ENCODE data around the gene LETMD1.
"Not testable (repeated sequence)": the region's sequence is repeated elsewhere in the genome, so short reads cannot be mapped to it uniquely, and the experiment has no call there.

LETMD1 gene

DNA sequence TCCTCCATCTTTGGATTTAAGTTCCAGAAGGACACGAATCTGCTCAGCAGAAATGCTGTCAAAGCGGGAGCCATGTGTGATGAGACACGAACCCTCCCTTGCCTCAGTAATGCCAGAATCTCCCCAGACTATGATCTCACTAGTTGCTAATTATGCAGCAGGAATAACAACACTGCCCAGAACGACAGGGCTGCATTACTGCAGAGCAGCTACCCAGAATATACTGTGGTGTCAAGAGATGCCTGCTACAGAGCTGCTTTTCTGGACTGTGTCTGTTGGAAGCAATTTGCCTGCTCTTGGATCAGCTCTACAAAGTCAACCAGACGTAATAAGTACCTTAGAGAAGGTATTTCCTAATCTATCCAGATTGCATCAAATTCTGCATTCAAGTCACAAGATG is 29.8 kb downstream of the LETMD1 start:
- no peak for DNase-seq (ENCODE audit: low read depth, low spot score)

DNA sequence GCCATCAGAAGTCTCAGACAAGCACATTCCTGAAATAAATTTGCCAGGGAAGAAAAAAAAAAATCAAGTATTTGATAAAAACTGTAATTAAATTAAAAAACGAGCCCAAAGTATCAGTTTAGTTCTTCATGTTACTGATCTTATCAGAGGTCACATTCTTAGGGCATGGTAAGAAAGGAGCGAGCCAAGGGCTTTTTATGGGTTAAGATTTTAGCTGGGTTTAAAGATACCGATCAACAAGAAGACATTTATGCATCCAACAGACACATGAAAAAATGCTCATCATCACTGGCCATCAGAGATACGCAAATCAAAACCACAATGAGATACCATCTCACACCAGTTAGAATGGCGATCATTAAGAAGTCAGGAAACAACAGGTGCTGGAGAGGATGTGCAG is 30.2 kb downstream of the LETMD1 start:
- DNase-seq (ENCODE audit: low read depth, low spot score): not testable (repeated sequence)

GRCh38 chr12:51078866-51079265 is 30.7 kb downstream of the LETMD1 start:
- DNase-seq (ENCODE audit: low read depth, low spot score): not testable (repeated sequence)

DNA sequence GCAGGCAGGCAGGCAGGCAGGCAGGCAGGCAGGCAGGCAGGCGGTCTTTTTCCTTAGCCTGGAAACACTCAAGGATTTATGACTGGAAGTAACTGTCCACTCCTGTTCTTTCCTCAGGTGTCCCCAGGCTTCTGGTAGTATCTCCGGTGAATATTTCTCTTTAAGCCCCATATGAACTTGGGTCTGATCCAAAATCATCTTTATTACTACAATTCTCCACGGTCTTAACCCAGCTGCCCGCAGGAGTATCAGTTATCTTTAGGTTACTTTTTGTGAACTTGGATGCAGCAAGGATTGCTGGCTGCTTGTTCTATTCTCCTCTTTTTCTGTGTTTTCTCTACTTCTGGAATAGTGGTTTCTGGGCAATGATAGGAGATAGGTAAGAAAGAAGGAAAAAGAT is 32.0 kb downstream of the LETMD1 start:
- DNase-seq (ENCODE audit: low read depth, low spot score): no peak

- DNase-seq (ENCODE audit: low read depth, low spot score): no peak
These were observed 33.3 kb downstream of the LETMD1 start for GRCh38 chr12:51081421-51081820.

DNA sequence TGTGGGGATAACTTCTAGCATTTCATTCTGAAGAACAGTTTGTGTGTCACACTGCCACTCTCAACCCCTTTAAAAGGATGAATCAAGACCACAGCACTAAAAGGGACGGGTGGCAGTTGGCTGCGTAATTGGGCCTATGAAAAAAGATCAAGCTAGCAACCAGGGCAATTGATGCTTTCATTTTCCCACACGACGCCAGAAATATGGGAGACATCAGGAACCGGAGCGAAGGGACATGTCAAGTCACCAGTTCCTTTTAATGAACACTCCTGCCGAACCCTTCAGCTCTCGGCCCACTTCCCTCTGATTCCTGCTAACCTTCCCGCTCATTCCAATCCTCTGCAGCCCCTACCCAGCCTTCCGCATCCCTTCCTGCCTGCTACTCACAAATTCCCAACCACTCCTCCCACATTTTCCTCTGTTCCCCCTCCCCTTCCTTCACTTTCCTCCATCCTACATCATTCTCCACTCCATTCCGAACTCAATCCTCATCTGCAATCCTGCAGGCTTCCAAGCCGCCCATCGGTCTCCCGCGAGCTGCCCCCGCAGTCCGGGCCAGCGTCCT is 34.5 kb downstream of the LETMD1 start:
- DNase-seq (ENCODE audit: low read depth, low spot score): peak; percentile 20

- DNase-seq (ENCODE audit: low read depth, low spot score): peak; percentile 80
These were observed 35.2 kb downstream of the LETMD1 start, which contains the start of gene CSRNP2 for GRCh38 chr12:51083126-51083833. CSRNP2 (minus strand) TSS chr12:51083596; CDS start chr12:51076561, 7,035 bp downstream.

- no peak for DNase-seq (ENCODE audit: low read depth, low spot score)
These were observed 37.6 kb downstream of the LETMD1 start for GRCh38 chr12:51085757-51086156.

GRCh38 chr12:51086933-51087332 is 38.8 kb downstream of the LETMD1 start:
- DNase-seq (ENCODE audit: low read depth, low spot score): no peak

DNA sequence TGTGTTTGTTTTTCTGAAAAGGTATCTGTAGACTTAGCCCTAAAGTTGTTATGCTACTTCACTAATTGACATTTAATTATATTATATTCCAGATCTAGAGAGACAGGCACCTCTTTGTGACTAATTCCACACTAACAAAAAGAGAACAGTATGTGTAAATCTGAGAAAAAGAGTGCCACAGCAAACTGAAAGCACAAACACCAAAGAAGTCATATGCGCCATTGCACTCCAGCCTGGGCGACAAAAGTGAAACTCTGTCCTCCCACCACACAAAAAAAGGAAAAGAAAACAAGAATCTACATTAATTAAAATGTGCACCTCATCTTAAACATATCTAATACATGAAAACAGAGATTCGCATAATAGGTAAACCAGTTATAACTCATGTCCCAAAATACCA is 39.7 kb downstream of the LETMD1 start:
- no peak for DNase-seq (ENCODE audit: low read depth, low spot score)

DNA sequence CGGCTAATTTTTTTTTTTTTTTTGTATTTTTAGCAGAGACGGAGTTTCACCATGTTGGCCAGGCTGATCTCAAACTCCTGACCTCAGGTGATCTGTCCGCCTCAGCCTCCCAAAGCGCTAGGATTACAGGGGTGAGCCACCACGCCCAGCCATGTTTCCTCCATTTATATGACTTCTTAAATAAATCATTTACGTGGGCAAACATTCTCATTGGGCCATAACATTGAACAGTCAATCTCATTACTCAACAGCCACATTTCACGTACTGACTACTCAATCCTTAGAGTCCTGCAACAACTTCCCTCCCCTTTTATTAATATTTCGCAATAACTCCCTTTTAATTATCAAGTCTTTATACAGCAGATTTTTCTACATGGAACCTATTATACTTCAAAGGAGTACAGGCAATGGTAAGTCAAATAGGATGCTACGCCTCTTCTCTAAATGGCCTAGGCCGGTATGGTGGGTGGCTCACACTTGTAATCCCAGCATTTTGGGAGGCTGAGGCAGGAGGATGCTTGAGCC is 42.6 kb downstream of the LETMD1 start:
- DNase-seq (ENCODE audit: low read depth, low spot score): no peak

DNA sequence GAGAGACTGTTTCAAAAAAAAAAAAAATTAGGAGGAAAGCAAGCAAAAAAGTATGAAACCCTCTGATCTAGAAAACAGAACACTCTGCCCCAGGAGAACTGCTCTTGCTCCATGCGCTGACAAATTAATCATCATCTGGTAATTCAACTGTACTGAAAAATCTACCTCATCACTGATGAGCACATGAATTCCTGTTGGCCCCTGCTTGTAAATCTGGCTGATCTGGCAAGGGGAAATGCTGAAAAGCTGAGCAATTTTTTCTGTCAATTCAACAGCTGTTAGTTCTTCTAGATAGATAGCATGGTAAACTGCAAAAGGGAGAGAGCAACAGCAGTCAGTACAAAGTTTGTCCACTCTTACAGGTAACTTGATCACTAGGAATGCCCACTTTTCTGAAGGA is 50.5 kb downstream of the LETMD1 start:
- DNase-seq (ENCODE audit: low read depth, low spot score): no peak

GRCh38 chr12:51103977-51104376 is 55.9 kb downstream of the LETMD1 start:
- no peak for DNase-seq (ENCODE audit: low read depth, low spot score)

DNA sequence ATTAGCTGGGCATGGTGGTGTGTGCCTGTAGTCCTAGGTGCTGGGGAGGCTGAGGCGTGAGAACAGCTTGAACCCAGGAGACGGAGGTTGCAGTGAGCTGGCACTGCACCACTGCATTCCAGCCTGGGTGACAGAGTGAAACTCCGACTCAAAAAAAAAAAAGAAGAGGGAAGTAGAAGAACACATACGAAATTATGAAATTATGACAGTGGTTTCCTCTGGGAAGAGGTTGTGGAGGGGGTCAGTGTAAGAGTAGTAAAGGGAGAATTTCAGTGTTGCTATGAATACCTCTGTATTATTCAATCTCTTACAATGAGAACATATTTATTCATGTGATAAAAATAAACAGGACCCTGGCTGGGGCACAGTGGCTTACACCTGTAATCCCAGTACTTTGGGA is 60.0 kb downstream of the LETMD1 start:
- no peak for DNase-seq (ENCODE audit: low read depth, low spot score)

Data from iPS DF 19.7 (cell line).